GM21528 (cell line): Measurements from ENCODE around the gene ORC6.
"Not testable (repeated sequence)": the region's sequence is repeated elsewhere in the genome, so short reads cannot be mapped to it uniquely, and the experiment has no call there.

Source experiments
- ATAC-seq: cut with Tn5 transposase; IDR thresholded peaks from one replicate; pipeline ENCODE4 v1.9.1; 2021; ENCODE audit warnings: mild to moderate bottlenecking, moderate library complexity; ENCODE audit not compliant: unreplicated experiment, low FRiP score

The ORC6 gene

GRCh38 chr16:46689365-46690280, at the start of gene ORC6:
ORC6 (plus strand) TSS chr16:46689659; CDS start chr16:46689706, 47 bp downstream.
- peak; percentile 80 for ATAC-seq

DNA sequence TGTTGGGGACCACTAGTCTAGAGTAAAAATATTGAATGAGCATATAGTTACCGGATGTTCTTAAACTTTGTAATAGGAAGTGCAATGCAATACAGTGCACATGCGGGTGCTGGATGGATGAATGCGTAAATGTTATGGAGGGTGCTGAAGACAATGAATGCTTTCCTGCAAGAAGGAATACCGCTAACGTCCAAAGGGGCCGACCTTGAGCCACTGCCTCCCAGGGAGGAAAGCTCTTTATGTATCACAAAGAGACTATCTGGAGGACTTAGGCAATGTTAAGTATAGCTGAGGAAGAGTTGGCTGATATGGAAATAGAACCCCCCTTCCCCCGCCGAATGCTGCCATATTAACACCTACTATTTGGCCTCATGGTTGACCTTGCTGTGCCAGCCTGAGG, 40.8 kb upstream of the ORC6 start:
- ATAC-seq, result no peak

DNA sequence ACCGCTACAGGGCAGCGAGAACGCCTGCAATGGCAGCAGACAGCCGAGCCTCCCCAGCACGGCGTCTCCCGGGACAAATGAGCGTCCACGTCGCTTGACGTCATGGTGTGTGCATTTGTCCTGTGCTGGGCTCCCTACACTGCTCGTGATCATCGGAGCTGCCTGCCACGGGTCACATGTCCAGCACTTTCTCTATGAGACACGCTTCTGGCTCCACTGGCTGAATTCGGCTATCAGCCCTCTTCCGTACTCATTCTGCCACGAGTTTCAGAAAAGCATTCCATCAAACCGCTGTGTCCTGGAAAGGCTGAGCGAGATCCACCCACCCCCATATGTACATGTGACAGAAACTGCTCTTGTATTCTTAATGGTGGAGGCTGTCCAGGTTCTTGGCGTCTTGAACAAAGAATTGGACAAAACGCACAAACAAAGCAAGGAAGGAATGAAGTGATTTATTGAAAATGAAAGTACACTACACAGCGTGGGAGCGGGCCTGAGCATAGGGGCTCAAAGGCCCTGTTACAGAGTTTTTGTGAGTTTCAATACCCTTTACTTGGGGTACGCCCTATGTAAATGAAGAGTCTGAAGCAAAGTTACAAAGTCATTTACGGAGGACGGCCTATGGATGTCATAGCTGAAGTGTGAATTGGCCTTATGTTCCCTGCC, 39.7 kb upstream of the ORC6 start:
- no peak for ATAC-seq

GRCh38 chr16:46650254-46650623, 39.2 kb upstream of the ORC6 start:
- no peak for ATAC-seq

DNA sequence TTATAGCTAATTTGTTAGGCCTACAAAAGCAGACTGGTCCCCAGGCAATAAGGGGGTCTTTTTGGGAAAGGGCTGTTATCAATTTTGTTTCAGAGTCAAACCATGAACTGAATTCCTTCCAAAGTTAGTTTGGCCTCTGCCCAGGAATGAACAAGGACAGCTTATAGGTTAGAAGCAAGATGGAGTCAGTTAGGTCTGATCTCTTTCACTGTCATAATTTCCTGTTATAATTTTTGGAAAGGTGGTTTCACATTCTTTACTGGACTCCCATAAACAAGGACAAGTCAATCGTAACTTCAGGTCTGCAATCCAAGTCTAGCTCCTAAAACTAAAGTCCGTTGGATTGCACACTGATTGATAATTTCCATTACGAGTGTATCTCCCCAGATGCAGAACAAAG, 38.2 kb upstream of the ORC6 start:
- no peak for ATAC-seq

DNA sequence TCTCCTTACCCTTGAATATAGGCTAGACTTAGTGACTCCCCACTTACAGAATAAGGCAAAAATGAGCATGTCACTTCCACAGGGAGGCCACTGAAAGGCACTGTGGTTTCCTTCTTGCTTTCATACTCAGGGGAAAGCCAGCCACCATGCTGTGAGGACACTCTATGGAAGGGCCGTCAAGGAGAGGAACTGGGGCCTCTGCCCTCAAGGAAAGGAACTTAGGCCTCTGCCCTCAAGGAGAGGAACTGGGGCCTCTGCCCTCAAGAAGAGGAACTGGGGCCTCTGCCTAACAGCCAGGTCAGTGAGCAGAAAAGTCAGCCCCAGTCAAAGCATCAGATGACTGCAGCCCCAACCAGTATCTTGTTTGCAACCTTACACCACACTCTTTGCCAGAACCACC, 30.5 kb upstream of the ORC6 start:
- ATAC-seq, result peak; percentile 96

GRCh38 chr16:46662123-46662522, 27.3 kb upstream of the ORC6 start:
- no peak for ATAC-seq

GRCh38 chr16:46673320-46674013, 16.0 kb upstream of the ORC6 start:
- peak; percentile 92 for ATAC-seq

DNA sequence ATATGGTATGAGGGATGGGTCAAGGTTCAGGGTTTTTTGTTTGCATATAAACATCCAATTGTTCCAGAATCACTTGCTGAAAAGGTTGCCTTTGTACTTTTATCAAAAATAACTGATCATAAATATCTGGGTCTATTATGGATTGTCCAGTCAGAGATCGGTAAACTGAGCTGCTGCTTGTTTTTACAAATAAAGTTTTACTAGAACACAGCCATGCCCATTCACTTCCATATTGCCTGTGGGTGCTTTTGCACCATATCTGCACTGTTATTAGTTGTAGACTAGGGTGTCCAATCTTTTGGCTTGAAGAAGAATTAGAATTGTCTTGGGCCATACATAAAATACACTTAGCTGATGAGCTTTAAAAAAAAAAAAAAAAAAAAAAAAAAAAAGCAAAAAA, 11.5 kb upstream of the ORC6 start:
- ATAC-seq, result not testable (repeated sequence)

DNA sequence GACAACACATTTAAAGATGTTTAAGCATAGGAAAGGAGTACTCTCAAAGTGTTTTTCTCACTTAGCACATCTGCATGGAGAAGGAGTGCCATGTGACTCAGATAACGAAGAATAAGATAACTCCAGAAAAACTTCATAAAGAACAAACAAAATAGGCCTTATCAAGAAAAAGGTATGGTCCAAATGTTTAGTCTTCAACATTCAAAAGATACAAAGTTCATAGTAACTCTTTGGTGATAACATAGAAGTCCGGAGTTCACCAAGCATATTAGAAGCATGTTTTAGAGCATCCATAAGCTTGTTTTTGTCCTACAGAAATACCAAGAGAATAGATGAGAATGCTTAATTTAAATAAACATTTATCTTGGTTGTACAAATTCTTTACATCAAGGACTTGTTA, 7.6 kb upstream of the ORC6 start:
- not testable (repeated sequence) for ATAC-seq

DNA sequence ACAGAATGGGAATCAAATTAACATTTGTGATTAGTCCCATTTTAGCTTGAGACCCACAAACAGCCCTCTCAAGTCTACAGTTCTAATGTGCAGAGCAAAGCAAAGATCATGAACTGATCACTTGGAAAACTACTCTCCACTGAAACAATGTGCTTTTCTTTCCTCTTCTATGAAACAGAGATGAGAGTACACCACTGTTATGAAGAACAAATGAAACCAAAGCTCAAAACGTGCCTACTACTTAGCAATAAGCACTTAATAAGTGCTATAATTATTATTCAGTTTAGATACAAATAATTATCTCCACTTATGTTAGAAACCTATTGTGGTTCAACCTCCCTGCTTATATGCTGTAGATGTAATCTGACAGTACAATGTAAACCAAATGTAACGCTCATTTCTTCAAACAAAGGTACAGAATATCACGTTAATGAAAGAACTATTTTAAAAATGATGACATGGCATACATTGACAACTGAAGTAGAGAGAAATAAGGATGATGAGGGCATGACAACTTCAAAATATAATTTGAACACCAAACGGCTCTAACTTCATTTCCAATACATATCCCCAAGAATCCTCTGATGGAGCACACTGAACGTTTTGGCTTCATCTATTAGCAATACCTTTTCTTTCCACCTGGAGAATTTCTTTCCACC, 2.5 kb upstream of the ORC6 start:
- no peak for ATAC-seq

- ATAC-seq, result no peak
Measured at GRCh38 chr16:46687486-46687885, 2.0 kb upstream of the ORC6 start.

- no peak for ATAC-seq
Measured at GRCh38 chr16:46688101-46688653, 1.3 kb upstream of the ORC6 start.

DNA sequence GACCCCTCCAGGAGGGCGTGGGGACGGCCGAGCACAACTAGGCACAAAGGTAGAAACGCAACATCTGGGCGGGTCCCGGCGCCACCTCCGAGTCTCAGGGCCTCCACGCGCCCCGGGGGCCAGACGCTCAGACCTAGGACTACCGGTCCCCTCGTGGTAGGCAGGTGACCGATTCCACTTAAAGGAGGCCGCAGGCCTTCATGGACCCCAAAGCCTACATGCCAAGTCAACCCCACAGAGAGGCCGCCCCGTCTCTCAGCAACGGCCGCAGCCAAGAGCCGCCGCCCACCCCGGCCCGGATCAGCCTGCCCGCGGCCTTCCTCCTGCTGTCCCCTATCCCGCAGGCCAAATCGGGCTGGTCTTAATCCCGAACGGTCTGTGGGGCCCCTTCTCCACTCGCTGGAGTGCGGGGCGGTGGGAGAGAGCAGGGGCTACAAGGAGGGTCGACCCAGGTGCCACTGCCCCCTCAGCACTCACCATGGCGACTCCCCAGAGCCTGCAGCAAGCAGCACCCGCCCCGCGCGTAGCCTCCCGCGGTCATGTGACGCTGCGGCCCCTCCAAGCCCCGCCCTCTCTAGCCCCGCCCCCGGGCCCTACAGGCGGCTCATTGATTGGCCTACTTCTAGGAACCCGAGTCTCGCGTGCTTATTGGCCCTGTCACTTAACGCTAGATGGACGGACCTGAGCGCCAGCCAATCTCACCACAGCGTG, 650 bp upstream of the ORC6 start, which contains the start of gene VPS35:
TSS of gene VPS35 (minus strand) at position 525 of the 711 bp plus-strand sequence. CDS start at position 480, 45 bp downstream.
- ATAC-seq, result peak; percentile 83

- no peak for ATAC-seq
Measured at GRCh38 chr16:46690281-46691178, 1.1 kb downstream of the ORC6 start.

DNA sequence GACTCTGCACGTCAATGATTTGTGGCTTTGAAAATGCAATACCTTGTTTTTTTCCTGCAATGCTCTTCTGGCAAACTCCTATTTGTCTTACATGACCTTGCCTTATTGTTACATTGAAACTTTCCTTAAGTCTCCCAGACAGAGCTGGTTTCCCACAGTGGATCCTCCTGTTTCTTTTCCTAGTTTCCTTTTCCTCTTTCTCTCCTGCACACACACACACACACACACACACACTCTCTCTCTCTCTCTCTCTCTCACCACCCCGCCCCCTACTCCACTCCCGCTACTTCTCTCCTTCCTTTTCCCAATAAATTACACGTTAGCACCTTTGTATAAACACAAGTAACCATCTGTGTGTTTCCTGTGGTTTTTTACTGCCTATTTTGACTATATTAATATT, 2.3 kb downstream of the ORC6 start:
- no peak for ATAC-seq

GRCh38 chr16:46693598-46693997, 4.1 kb downstream of the ORC6 start:
- ATAC-seq, result no peak

- no peak for ATAC-seq
Measured at GRCh38 chr16:46695937-46696336, 6.5 kb downstream of the ORC6 start.

DNA sequence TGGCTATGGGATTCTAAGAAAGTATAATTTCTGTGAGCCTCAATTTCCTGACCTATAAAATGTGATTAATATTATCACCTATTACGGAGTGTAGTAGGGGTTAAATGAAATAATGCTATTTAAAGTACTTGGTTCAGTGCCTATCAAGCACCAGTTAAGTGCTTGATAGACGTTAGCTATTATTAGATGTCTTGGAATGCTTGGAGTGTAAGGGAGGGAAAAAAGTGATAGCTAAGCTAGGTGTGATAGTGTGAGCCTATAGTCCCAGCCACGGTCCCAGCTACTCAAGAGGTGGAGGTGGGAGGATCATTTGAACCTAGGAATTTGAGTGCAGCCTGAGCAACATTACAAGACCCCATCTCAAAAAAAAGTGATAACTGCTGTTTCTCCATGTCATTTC, 7.5 kb downstream of the ORC6 start:
- no peak for ATAC-seq
